Kidney (tissue), 14 donors: ENCODE data around the gene POMGNT2. TPM values are rescaled to one million over a fixed set of nuclear protein-coding genes. Genes with fewer than 3 reads are reported as not detected.
"Not testable (repeated sequence)": the region's sequence is repeated elsewhere in the genome, so short reads cannot be mapped to it uniquely, and the experiment has no call there.

Experiments
- DNase-seq, 5 donors: peaks; one replicate each; pipeline ENCODE4 v3.0.0-alpha.2; 2013 to 2020
- FAIRE-seq: peaks from 2 replicates; lab custom pipeline; 2012; peaks lifted over from hg19 to GRCh38; lab: Jason Lieb, UNC
- H3K27ac ChIP-seq, 2 donors: one replicate each; pipeline ENCODE4 v1.7.0; 2013; ENCODE audit warnings: low read depth in 2 of 2, low read length in 2 of 2, inconsistent platforms in 1 of 2
- H3K27me3 ChIP-seq: one replicate; pipeline ENCODE4 v1.7.1; 2013; ENCODE audit warnings: low read length, inconsistent platforms; ENCODE audit not compliant: control insufficient read depth, insufficient read depth
- H3K36me3 ChIP-seq, 3 donors: one replicate each; pipeline versions ENCODE4 v1.7.0 to v1.7.1; 2013; ENCODE audit warnings: low read length in 3 of 3, control low read depth in 1 of 3, inconsistent platforms in 1 of 3; ENCODE audit not compliant: insufficient read depth in 3 of 3, control insufficient read depth in 2 of 3
- H3K4me1 ChIP-seq, 3 donors: one replicate each; pipeline versions ENCODE4 v1.7.0 to v1.7.1; 2013; ENCODE audit warnings: low read length in 3 of 3, inconsistent platforms in 1 of 3, low read depth in 1 of 3; ENCODE audit not compliant: control insufficient read depth in 2 of 3, insufficient read depth in 2 of 3
- H3K4me3 ChIP-seq, 3 donors: one replicate each; pipeline versions ENCODE4 v1.7.0 to v1.8.1; 2013; ENCODE audit warnings: low read length in 3 of 3, control low read depth in 1 of 3, inconsistent platforms in 1 of 3
- H3K9ac ChIP-seq, 3 donors: one replicate each; pipeline versions ENCODE4 v1.7.0 to v1.7.1; 2013; ENCODE audit warnings: low read length in 3 of 3, control low read depth in 1 of 3, inconsistent platforms in 1 of 3
- H3K9me3 ChIP-seq, 3 donors: one replicate each; pipeline versions ENCODE4 v1.7.0 to v1.7.1; 2013; ENCODE audit warnings: low read length in 3 of 3, control low read depth in 1 of 3, inconsistent platforms in 1 of 3; ENCODE audit not compliant: control insufficient read depth in 2 of 3, insufficient read depth in 1 of 3
- intact Hi-C: fragments of 100-400 bp; cut with DNase I; formaldehyde crosslinking; loops from one replicate; pipeline ENCODE4 v1.11.1; 2022
- polyA plus RNA-seq: library from polyadenylated mRNA; stranded (reverse); fragments of 350-450 nt; fragmentation: Illumina TruSeq; extraction: RNeasy Lipid Tissue Mini Kit (QIAGEN cat#74804); gene quantifications from one replicate; pipeline ENCODE4 v1.2.3, GENCODE V29; 2014; ENCODE audit warnings: low read depth, low replicate concordance; ENCODE audit not compliant: insufficient read depth
- total RNA-seq: library from RNA; stranded (reverse); fragmentation: NEBNext Ultra II Directional; extraction: Animal tissue kit (Norgen Biotek cat#: 25700); gene quantifications from one replicate; pipeline ENCODE4 v1.2.1, GENCODE V29; 2021
- TF ChIP-seq, protein P1 (sequence below): IDR thresholded peaks from 3 replicates; pipeline ENCODE4 v1.5.1; 2012; ENCODE audit warnings: mild to moderate bottlenecking, moderate library complexity, borderline replicate concordance; ENCODE audit not compliant: insufficient read depth; ENCODE audit errors: extremely low read depth
- donor health status: control.
- donor health status: control.
- donor health status: control.
- donor health status: control.
- donor health status: control.
- donor health status: DM: yes; HTN: yes; CAD: no.
- donor health status: Normal renal cell carcinoma (clear cell type).

Gene POMGNT2
- total and polyA plus RNA-seq, 2 donors from 2014 or later = 15.4 to 16.0 TPM

DNA sequence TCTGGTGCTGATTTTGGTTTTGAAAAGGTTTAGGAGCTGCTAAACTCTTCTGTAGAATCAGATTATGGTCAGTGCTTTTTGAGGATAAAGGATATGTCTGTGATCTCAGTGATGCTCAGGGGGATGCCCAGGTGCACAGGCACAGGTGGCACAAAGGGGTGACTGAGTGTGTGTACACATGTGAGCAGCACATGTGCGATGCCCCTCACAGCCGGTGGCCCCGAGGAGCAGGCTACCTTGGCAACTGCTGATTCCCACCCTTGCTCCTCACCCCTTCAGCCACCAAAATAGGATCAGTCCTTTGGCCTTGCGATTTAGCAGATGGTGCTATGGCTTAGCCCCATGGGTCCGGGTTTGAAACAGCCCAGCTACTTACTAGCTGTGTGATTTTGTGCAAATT lies 51.1 kb downstream of the POMGNT2 start:
- Histone ChIP-seq H3K4me3 (no peak overlapping the region), H3K4me1 (no peaks in the 10 kb centered on the region), H3K27ac (no peak overlapping the region), H3K9me3 (peaks cover 0 to 6% (median 0%) of the 10 kb centered on the region in 3 donors), H3K27me3 (no peaks in the 10 kb centered on the region), H3K9ac (no peak overlapping the region), H3K36me3 (no peaks in the 10 kb centered on the region)
- DNase-seq (no peak), FAIRE-seq (no peak)
- TF ChIP-seq, protein P1, sequence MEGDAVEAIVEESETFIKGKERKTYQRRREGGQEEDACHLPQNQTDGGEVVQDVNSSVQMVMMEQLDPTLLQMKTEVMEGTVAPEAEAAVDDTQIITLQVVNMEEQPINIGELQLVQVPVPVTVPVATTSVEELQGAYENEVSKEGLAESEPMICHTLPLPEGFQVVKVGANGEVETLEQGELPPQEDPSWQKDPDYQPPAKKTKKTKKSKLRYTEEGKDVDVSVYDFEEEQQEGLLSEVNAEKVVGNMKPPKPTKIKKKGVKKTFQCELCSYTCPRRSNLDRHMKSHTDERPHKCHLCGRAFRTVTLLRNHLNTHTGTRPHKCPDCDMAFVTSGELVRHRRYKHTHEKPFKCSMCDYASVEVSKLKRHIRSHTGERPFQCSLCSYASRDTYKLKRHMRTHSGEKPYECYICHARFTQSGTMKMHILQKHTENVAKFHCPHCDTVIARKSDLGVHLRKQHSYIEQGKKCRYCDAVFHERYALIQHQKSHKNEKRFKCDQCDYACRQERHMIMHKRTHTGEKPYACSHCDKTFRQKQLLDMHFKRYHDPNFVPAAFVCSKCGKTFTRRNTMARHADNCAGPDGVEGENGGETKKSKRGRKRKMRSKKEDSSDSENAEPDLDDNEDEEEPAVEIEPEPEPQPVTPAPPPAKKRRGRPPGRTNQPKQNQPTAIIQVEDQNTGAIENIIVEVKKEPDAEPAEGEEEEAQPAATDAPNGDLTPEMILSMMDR = no peak
- intact Hi-C loops = no loop called here

GRCh38 chr3:43053291-43053690 lies 52.6 kb downstream of the POMGNT2 start:
- Histone ChIP-seq H3K27me3 (no peaks in the 10 kb centered on the region), H3K36me3 (no peaks in the 10 kb centered on the region), H3K9ac (no peak overlapping the region), H3K4me1 (no peaks in the 10 kb centered on the region), H3K9me3 (peaks cover 0 to 6% (median 0%) of the 10 kb centered on the region in 3 donors), H3K4me3 (no peak overlapping the region), H3K27ac (no peak overlapping the region)
- FAIRE-seq (no peak), DNase-seq (no peak)
- TF ChIP-seq, protein P1 = no peak
- intact Hi-C loops = no loop called here

- no peak overlapping the region for H3K9ac ChIP-seq
- H3K4me1 ChIP-seq = peaks cover 0 to 5% (median 0%) of the 10 kb centered on the region in 3 donors
- DNase-seq (no peak), FAIRE-seq (no peak)
- intact Hi-C loops = no loop called here
- H3K9me3 ChIP-seq = peaks cover 0 to 10% (median 6%) of the 10 kb centered on the region in 3 donors
- no peaks in the 10 kb centered on the region for H3K36me3 ChIP-seq
- no peak overlapping the region for H3K27ac ChIP-seq
- TF ChIP-seq, protein P1 = no peak
- H3K27me3 ChIP-seq = no peaks in the 10 kb centered on the region
- no peak overlapping the region for H3K4me3 ChIP-seq
These were observed 57.4 kb downstream of the POMGNT2 start for GRCh38 chr3:43048470-43048869.

- Histone ChIP-seq H3K27me3 (no peaks in the 10 kb centered on the region), H3K4me3 (no peak overlapping the region), H3K27ac (no peak overlapping the region), H3K4me1 (peaks cover 0 to 5% (median 0%) of the 10 kb centered on the region in 3 donors), H3K9me3 (peaks cover 0 to 10% (median 5%) of the 10 kb centered on the region in 3 donors), H3K36me3 (no peaks in the 10 kb centered on the region), H3K9ac (no peak overlapping the region)
- no peak for FAIRE-seq
- intact Hi-C loops = no loop called here
- no peak for DNase-seq
- TF ChIP-seq, protein P1 = no peak
These were observed 59.3 kb downstream of the POMGNT2 start for GRCh38 chr3:43046583-43046982.

DNA sequence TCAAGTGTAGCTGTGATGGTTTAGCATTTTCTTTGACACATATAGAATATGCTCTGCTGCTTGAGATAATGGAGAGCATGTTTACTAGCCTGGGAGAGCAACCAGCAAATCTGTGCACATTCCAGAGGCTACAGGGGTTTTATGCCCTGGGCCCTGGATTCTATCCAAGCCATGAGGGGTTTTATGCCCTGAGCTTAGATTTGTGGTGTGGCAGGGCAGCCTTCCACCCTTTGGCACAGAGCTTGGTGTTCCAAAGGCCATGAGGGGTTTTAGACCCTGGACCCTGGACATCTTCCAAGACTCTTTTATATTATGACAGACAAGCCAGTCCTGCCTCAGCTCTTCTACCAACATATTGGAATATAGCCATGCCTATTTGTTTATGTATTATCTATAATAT lies 60.8 kb downstream of the POMGNT2 start:
- H3K9me3 ChIP-seq = peaks cover 0 to 10% (median 0%) of the 10 kb centered on the region in 3 donors
- intact Hi-C loops, DNase-seq, H3K27me3 ChIP-seq, H3K9ac ChIP-seq, H3K4me1 ChIP-seq, H3K36me3 ChIP-seq, FAIRE-seq, H3K4me3 ChIP-seq: not testable (repeated sequence)
- H3K27ac ChIP-seq = peak overlapping the region in 1 of 2 donors; percentile 60
